CD14-positive monocyte (primary cell): ENCODE measurements around the gene CLEC18B. TPM values are rescaled to one million over a fixed set of nuclear protein-coding genes. Genes with fewer than 3 reads are reported as not detected.
A peak's percentile ranks its signal among the peaks of the same experiment; 100 is the strongest.

Experiments used
- DNase-seq, 3 donors: peaks; one replicate each; pipeline ENCODE4 v3.0.0-alpha.2; 2011 to 2022
- H2AFZ ChIP-seq: 2 replicates; pipeline ENCODE4 v1.6.0; 2012; ENCODE audit warnings: mild to moderate bottlenecking, low read depth, low read length, inconsistent platforms; ENCODE audit not compliant: insufficient read depth, poor library complexity, severe bottlenecking
- H3K27ac ChIP-seq, 2 donors: 1 replicate in 1 of 2; 2 replicates in 1 of 2; pipeline ENCODE4 v1.5.1; 2012 to 2013; ENCODE audit warnings: low read length in 2 of 2, control low read depth in 1 of 2, inconsistent platforms in 1 of 2, low read depth in 1 of 2, mild to moderate bottlenecking in 1 of 2
- H3K27me3 ChIP-seq, 2 donors: one replicate each; pipeline versions ENCODE4 v1.6.0 to v1.6.1; 2011 to 2013; ENCODE audit warnings: low read length in 2 of 2; ENCODE audit not compliant: control insufficient read depth in 2 of 2, insufficient read depth in 2 of 2
- H3K36me3 ChIP-seq, 2 donors: replicated peaks in 1 of 2; 1 replicate in 1 of 2; 2 replicates in 1 of 2; pipeline versions ENCODE4 v1.5.1 to v1.6.1; 2012 to 2013; ENCODE audit warnings: low read length in 2 of 2, control low read depth in 1 of 2, inconsistent platforms in 1 of 2, mild to moderate bottlenecking in 1 of 2; ENCODE audit not compliant: insufficient read depth in 2 of 2, control insufficient read depth in 1 of 2
- H3K4me1 ChIP-seq, 2 donors: 1 replicate in 1 of 2; 2 replicates in 1 of 2; pipeline versions ENCODE4 v1.5.1 to v1.6.1; 2012 to 2013; ENCODE audit warnings: low read length in 2 of 2, control low read depth in 1 of 2, inconsistent platforms in 1 of 2, mild to moderate bottlenecking in 1 of 2, moderate library complexity in 1 of 2; ENCODE audit not compliant: insufficient read depth in 2 of 2, control insufficient read depth in 1 of 2
- H3K4me2 ChIP-seq: replicated peaks from 2 replicates; pipeline ENCODE3; 2012; ENCODE audit warnings: low read length, moderate library complexity, mild to moderate bottlenecking; ENCODE audit not compliant: poor library complexity, severe bottlenecking; ENCODE audit errors: extremely low read depth
- H3K4me3 ChIP-seq, 3 experiments: fragments of 200-600 bp in 1 of 3; sonication (generic) in 1 of 3; replicated peaks in 1 of 3; 1 replicate in 2 of 3; 2 replicates in 1 of 3; pipeline ENCODE4 v1.5.1; 2011 to 2013; ENCODE audit warnings: low read length in 3 of 3, mild to moderate bottlenecking in 3 of 3, control low read depth in 2 of 3, low read depth in 2 of 3, inconsistent platforms in 1 of 3, moderate library complexity in 1 of 3
- H3K79me2 ChIP-seq: 2 replicates; pipeline ENCODE4 v1.6.0; 2012; ENCODE audit warnings: mild to moderate bottlenecking, control low read depth, inconsistent platforms, low read length, moderate library complexity; ENCODE audit not compliant: insufficient read depth
- H3K9ac ChIP-seq: 2 replicates; pipeline ENCODE4 v1.6.0; 2017; ENCODE audit warnings: low read length, mild to moderate bottlenecking; ENCODE audit not compliant: insufficient read depth, poor library complexity, severe bottlenecking
- H3K9me3 ChIP-seq, 2 donors: replicated peaks in 1 of 2; 1 replicate in 1 of 2; 2 replicates in 1 of 2; pipeline versions ENCODE4 v1.5.1 to v1.6.1; 2012 to 2013; ENCODE audit warnings: low read length in 2 of 2, control low read depth in 1 of 2; ENCODE audit not compliant: control insufficient read depth in 1 of 2, insufficient read depth in 1 of 2
- H4K20me1 ChIP-seq: 2 replicates; pipeline ENCODE4 v1.6.0; 2012; ENCODE audit warnings: mild to moderate bottlenecking, low read length, control low read depth, moderate library complexity; ENCODE audit not compliant: insufficient read depth
- H3K27ac Mint-ChIP-seq, 7 donors: one replicate each; pipeline ENCODE4 v1.8.0; 2020; ENCODE audit warnings: mild to moderate bottlenecking in 7 of 7, mixed read lengths in 7 of 7, moderate library complexity in 6 of 7, inconsistent platforms in 2 of 7
- H3K27me3 Mint-ChIP-seq, 3 donors: one replicate each; pipeline ENCODE4 v1.8.0; 2021 to 2022; ENCODE audit warnings: low read depth in 3 of 3, mild to moderate bottlenecking in 3 of 3, mixed read lengths in 3 of 3, moderate library complexity in 3 of 3, inconsistent platforms in 1 of 3
- H3K36me3 Mint-ChIP-seq, 2 donors: one replicate each; pipeline ENCODE4 v1.8.0; 2020; ENCODE audit warnings: mixed read lengths in 2 of 2, inconsistent platforms in 1 of 2, mild to moderate bottlenecking in 1 of 2
- H3K4me1 Mint-ChIP-seq: one replicate; pipeline ENCODE4 v1.8.0; 2020; ENCODE audit warnings: mild to moderate bottlenecking, mixed read lengths
- H3K4me3 Mint-ChIP-seq, 2 donors: one replicate each; pipeline ENCODE4 v1.8.0; 2020; ENCODE audit warnings: mild to moderate bottlenecking in 2 of 2, mixed read lengths in 2 of 2, moderate library complexity in 1 of 2
- H3K9me3 Mint-ChIP-seq, 7 donors: one replicate each; pipeline ENCODE4 v1.8.0; 2020 to 2022; ENCODE audit warnings: mixed read lengths in 7 of 7, mild to moderate bottlenecking in 6 of 7, moderate library complexity in 6 of 7, inconsistent platforms in 2 of 7
- WGBS: methylation state at CpG from one replicate; pipeline ENCODE4 v1.1.5; 2013; ENCODE audit warnings: missing lambda C conversion rate; ENCODE audit not compliant: insufficient coverage; 5-methylcytosine and 5-hydroxymethylcytosine counted together
- intact Hi-C, 2 donors: fragments of 100-400 bp; cut with micrococcal nuclease; formaldehyde crosslinking; loops; one replicate each; pipeline versions ENCODE4 v1.15.0 to v1.15.1; 2023
- polyA plus RNA-seq, 3 donors: library from polyadenylated mRNA; depleted of rRNA in 1 of 3; unstranded in 2 of 3; stranded (reverse) in 1 of 3; fragments of 300-500 nt in 2 of 3; fragments of >200 nt in 1 of 3; fragmentation: Illumina TruSeq in 2 of 3; gene quantifications; 1 replicate in 2 of 3; 2 replicates in 1 of 3; pipeline ENCODE4 v1.2.3, GENCODE V29; 2012 to 2021
- TF ChIP-seq, protein P1 (sequence below): fragments of 200-600 bp; IDR thresholded peaks from one replicate; pipeline ENCODE4 v1.8.0; 2022; ENCODE audit warnings: antibody characterized with exemption, mild to moderate bottlenecking

CLEC18B gene
- polyA plus RNA-seq, 3 donors = 1.5 TPM; not detected in 2

GRCh38 chr16:74449470-74449869 lies 28.2 kb upstream of the CLEC18B start:
- Histone ChIP-seq H3K4me1 (peaks cover 26 to 30% of the 10 kb centered on the region in 2 donors), H3K4me2 (peak overlapping the region; percentile 42)
- H3K9me3 Mint-ChIP-seq = no peaks in the 10 kb centered on the region

GRCh38 chr16:74448990-74449389 lies 27.7 kb upstream of the CLEC18B start:
- no CpG with 5 or more reads among the region's 8 CpGs for WGBS

More at GRCh38 chr16:74449470-74449869, 28.2 kb upstream of the CLEC18B start:
- no peak for DNase-seq
- peaks cover 40 to 54% of the 10 kb centered on the region in 2 donors for H3K36me3 Mint-ChIP-seq
- Histone ChIP-seq H2AFZ (no peak overlapping the region), H3K79me2 (no peaks in the 10 kb centered on the region), H3K27ac (peak overlapping the region; percentile 15 to 71), H3K4me3 (peak overlapping the region in 1 of 3 experiments; percentile 34), H3K9ac (no peak overlapping the region), H4K20me1 (no peaks in the 10 kb centered on the region), H3K9me3 (no peaks in the 10 kb centered on the region), H3K27me3 (no peaks in the 10 kb centered on the region), H3K36me3 (peaks cover 34 to 48% of the 10 kb centered on the region in 2 donors)
- H3K4me1 Mint-ChIP-seq = peaks cover 29% of the 10 kb centered on the region
- peaks cover 0 to 3% (median 0%) of the 10 kb centered on the region in 3 donors for H3K27me3 Mint-ChIP-seq
- WGBS = 94% methylated on average over 3 of the region's 5 CpGs
- H3K27ac Mint-ChIP-seq = peak overlapping the region; percentile 71 to 93 (median 83)
- intact Hi-C loops = no loop called here
- H3K4me3 Mint-ChIP-seq = peak overlapping the region in 1 of 2 donors; percentile 73
- TF ChIP-seq, protein P1, sequence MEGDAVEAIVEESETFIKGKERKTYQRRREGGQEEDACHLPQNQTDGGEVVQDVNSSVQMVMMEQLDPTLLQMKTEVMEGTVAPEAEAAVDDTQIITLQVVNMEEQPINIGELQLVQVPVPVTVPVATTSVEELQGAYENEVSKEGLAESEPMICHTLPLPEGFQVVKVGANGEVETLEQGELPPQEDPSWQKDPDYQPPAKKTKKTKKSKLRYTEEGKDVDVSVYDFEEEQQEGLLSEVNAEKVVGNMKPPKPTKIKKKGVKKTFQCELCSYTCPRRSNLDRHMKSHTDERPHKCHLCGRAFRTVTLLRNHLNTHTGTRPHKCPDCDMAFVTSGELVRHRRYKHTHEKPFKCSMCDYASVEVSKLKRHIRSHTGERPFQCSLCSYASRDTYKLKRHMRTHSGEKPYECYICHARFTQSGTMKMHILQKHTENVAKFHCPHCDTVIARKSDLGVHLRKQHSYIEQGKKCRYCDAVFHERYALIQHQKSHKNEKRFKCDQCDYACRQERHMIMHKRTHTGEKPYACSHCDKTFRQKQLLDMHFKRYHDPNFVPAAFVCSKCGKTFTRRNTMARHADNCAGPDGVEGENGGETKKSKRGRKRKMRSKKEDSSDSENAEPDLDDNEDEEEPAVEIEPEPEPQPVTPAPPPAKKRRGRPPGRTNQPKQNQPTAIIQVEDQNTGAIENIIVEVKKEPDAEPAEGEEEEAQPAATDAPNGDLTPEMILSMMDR = no peak

More at GRCh38 chr16:74448990-74449389, 27.7 kb upstream of the CLEC18B start:
- H3K4me1 Mint-ChIP-seq = peaks cover 29% of the 10 kb centered on the region
- H3K4me3 ChIP-seq = peak overlapping the region in 1 of 3 experiments; percentile 34
- H3K36me3 ChIP-seq = peaks cover 34 to 48% of the 10 kb centered on the region in 2 donors
- H3K27ac Mint-ChIP-seq = peak overlapping the region; percentile 71 to 93 (median 83)
- H3K4me3 Mint-ChIP-seq = peak overlapping the region in 1 of 2 donors; percentile 73
- peak; percentile 18 to 60 (median 56) for DNase-seq
- peak overlapping the region; percentile 13 for H2AFZ ChIP-seq
- no peaks in the 10 kb centered on the region for H3K27me3 ChIP-seq
- no peaks in the 10 kb centered on the region for H4K20me1 ChIP-seq
- no peaks in the 10 kb centered on the region for H3K9me3 Mint-ChIP-seq
- H3K4me1 ChIP-seq = peaks cover 26 to 30% of the 10 kb centered on the region in 2 donors
- TF ChIP-seq, protein P1 = no peak
- peak overlapping the region; percentile 27 for H3K9ac ChIP-seq
- peak overlapping the region; percentile 42 for H3K4me2 ChIP-seq
- H3K27me3 Mint-ChIP-seq = peaks cover 0 to 3% (median 0%) of the 10 kb centered on the region in 3 donors
- intact Hi-C loops = no loop called here
- no peaks in the 10 kb centered on the region for H3K9me3 ChIP-seq
- peak overlapping the region; percentile 53 to 71 for H3K27ac ChIP-seq
- H3K36me3 Mint-ChIP-seq = peaks cover 40 to 54% of the 10 kb centered on the region in 2 donors
- H3K79me2 ChIP-seq = no peaks in the 10 kb centered on the region
